OCI-LY7 (cell line): Measurements from ENCODE around the gene SPATA6L. TPM values are rescaled to one million over a fixed set of nuclear protein-coding genes. Genes with fewer than 3 reads are reported as not detected.

Experiments
- BruUV-seq: library from RNA; stranded (reverse); fragments of 400-500 nt; replicated peaks from 2 replicates; lab custom pipeline; 2021; lab: Mats Ljungman, UMichigan
- CTCF ChIA-PET: fragments of 300-600 bp; sonication (Branson Sonifier 250); formaldehyde crosslinking; loops from one replicate; lab custom pipeline; 2022; ENCODE audit warnings: antibody characterized with exemption; ENCODE audit not compliant: unreplicated experiment; lab: Charles Lee
- POLR2A ChIA-PET: fragments of 300-600 bp; sonication (Branson Sonifier 250); formaldehyde crosslinking; loops from one replicate; lab custom pipeline; 2022; ENCODE audit warnings: antibody characterized with exemption; lab: Charles Lee
- DNase-seq: peaks from one replicate; pipeline ENCODE4 v3.0.0-alpha.2; 2015; ENCODE audit warnings: low spot score
- H2AFZ ChIP-seq: fragments of 200-600 bp; sonication (generic), shearing (Covaris generic); 2 replicates; pipeline ENCODE4 v1.6.1; 2014; ENCODE audit warnings: mild to moderate bottlenecking, antibody characterized with exemption, low read length, moderate library complexity
- H3K27ac ChIP-seq: fragments of 200-600 bp; sonication (generic); 2 replicates; pipeline ENCODE4 v1.5.1; 2014; ENCODE audit warnings: mixed run types, low read depth, mild to moderate bottlenecking, moderate library complexity, low read length, inconsistent platforms; ENCODE audit not compliant: poor library complexity, severe bottlenecking
- H3K36me3 ChIP-seq: fragments of 200-600 bp; sonication (generic); 2 replicates; pipeline ENCODE4 v1.6.1; 2014; ENCODE audit warnings: mild to moderate bottlenecking, antibody characterized with exemption, low read length, moderate library complexity, mixed read lengths; ENCODE audit not compliant: insufficient read depth
- H3K4me1 ChIP-seq: fragments of 200-600 bp; sonication (generic); 2 replicates; pipeline ENCODE4 v1.5.1; 2014; ENCODE audit warnings: mild to moderate bottlenecking, low read length; ENCODE audit not compliant: insufficient read depth, poor library complexity, severe bottlenecking
- H3K4me2 ChIP-seq: fragments of 200-600 bp; sonication (generic); 2 replicates; pipeline ENCODE4 v1.6.1; 2014; ENCODE audit warnings: mild to moderate bottlenecking, low read length
- H3K4me3 ChIP-seq: fragments of 200-600 bp; sonication (generic); 2 replicates; pipeline ENCODE4 v1.5.1; 2014; ENCODE audit warnings: mild to moderate bottlenecking, low read depth, low read length; ENCODE audit not compliant: poor library complexity, severe bottlenecking
- H3K79me2 ChIP-seq: fragments of 200-600 bp; sonication (generic); 2 replicates; pipeline ENCODE4 v1.6.1; 2016; ENCODE audit warnings: low read depth, mild to moderate bottlenecking, low read length, moderate library complexity, mixed read lengths; ENCODE audit not compliant: insufficient read depth
- H3K9me2 ChIP-seq: fragments of 200-600 bp; sonication (generic); 2 replicates; pipeline ENCODE4 v1.6.1; 2016; ENCODE audit warnings: mild to moderate bottlenecking, low read length, mixed read lengths; ENCODE audit not compliant: insufficient read depth
- H3K9me3 ChIP-seq: fragments of 200-600 bp; sonication (generic); 2 replicates; pipeline ENCODE4 v1.6.1; 2014; ENCODE audit warnings: mild to moderate bottlenecking, mixed run types, low read length, mixed read lengths
- H4K20me1 ChIP-seq: fragments of 200-600 bp; sonication (generic); 2 replicates; pipeline ENCODE4 v1.6.1; 2014; ENCODE audit warnings: mild to moderate bottlenecking, antibody characterized with exemption, low read length, moderate library complexity, mixed read lengths; ENCODE audit not compliant: insufficient read depth
- EZH2phosphoT487 ChIP-seq: fragments of 200-600 bp; sonication (generic); IDR thresholded peaks from 2 replicates; pipeline ENCODE4 v1.6.1; 2018; ENCODE audit warnings: low read depth, borderline replicate concordance, mild to moderate bottlenecking, mixed run types, antibody characterized with exemption, low read length, moderate library complexity, mixed read lengths
- intact Hi-C: fragments of 100-400 bp; cut with micrococcal nuclease; formaldehyde crosslinking; loops from one replicate; pipeline ENCODE4 v1.10.0; 2022; ENCODE audit not compliant: unreplicated experiment
- total RNA-seq, 2 experiments: library from RNA; depleted of rRNA in 1 of 2; stranded (reverse); fragments of >200 nt in 1 of 2; shearing (Covaris generic) in 1 of 2; gene quantifications; 2 replicates each; pipeline ENCODE4 v1.2.3, GENCODE V29; 2014 to 2022
- TF ChIP-seq, protein P1 (sequence below): fragments of 200-600 bp; sonication (generic); conservative IDR thresholded peaks from 2 replicates; pipeline ENCODE4 v1.5.1; 2014; ENCODE audit warnings: mild to moderate bottlenecking, antibody characterized with exemption, low read length, moderate library complexity, mixed read lengths

Gene SPATA6L
- total RNA-seq, 2 experiments from 2014 or later = 0.49 TPM; not detected in 1

DNA sequence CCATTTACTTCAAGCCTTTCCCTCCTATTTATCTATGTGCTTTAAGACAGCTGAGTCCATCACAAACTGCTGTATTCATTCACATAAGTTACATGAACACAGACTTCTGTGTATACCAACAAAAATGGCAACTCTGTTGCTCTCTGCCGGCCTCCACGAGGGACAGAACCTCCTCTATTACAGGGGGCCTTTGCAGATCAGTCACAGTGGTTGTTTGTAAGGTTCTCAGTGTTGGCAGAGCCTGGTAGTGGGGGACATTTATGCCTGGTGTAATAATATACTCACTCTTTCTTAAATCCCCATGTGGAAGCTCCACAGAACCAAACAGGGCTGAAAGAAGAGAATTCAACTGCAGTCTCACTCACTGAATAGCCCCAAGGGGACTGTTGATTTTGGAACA, 99.5 kb downstream of the SPATA6L start:
- no peaks in the 10 kb centered on the region for H4K20me1 ChIP-seq
- H3K79me2 ChIP-seq = no peaks in the 10 kb centered on the region
- ChIA-PET POLR2A (interaction anchor here (0.7 kb wide), 1 partner anchor 12 kb away, joined by 3 read pairs; no protein-coding TSS in a partner anchor), CTCF (no interaction called here)
- H3K4me3 ChIP-seq = no peak overlapping the region
- H3K27ac ChIP-seq = no peak overlapping the region
- H3K36me3 ChIP-seq = no peaks in the 10 kb centered on the region
- DNase-seq = no peak
- intact Hi-C loops = no loop called here
- H2AFZ ChIP-seq = no peak overlapping the region
- H3K9me3 ChIP-seq = no peaks in the 10 kb centered on the region
- H3K9me2 ChIP-seq = no peaks in the 10 kb centered on the region
- no peaks in the 10 kb centered on the region for H3K4me1 ChIP-seq
- no peak overlapping the region for H3K4me2 ChIP-seq
- no TSS peak for BruUV-seq
- TF ChIP-seq, protein P1, sequence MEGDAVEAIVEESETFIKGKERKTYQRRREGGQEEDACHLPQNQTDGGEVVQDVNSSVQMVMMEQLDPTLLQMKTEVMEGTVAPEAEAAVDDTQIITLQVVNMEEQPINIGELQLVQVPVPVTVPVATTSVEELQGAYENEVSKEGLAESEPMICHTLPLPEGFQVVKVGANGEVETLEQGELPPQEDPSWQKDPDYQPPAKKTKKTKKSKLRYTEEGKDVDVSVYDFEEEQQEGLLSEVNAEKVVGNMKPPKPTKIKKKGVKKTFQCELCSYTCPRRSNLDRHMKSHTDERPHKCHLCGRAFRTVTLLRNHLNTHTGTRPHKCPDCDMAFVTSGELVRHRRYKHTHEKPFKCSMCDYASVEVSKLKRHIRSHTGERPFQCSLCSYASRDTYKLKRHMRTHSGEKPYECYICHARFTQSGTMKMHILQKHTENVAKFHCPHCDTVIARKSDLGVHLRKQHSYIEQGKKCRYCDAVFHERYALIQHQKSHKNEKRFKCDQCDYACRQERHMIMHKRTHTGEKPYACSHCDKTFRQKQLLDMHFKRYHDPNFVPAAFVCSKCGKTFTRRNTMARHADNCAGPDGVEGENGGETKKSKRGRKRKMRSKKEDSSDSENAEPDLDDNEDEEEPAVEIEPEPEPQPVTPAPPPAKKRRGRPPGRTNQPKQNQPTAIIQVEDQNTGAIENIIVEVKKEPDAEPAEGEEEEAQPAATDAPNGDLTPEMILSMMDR = no peak
- no peak for TF ChIP-seq EZH2phosphoT487

DNA sequence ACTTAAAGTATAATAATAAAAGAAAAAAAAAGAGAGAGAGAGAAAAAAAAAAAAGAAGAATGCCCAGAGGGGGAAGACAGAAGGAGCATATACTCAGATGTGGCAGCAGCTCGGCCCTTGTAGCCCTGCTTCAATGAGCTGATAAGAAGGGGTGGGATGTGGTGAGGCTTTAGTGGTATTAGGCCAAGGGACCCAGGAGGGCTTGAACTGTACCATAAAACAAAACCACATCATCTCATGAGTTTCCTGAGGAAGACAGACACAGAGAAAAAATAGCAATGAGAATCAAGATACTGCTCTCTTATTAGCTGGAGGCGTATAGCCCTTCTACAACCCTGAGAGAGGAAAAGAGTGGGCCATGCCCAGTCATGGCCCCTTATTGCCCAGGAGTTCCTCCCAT, 103.2 kb downstream of the SPATA6L start:
- Histone ChIP-seq H4K20me1 (no peaks in the 10 kb centered on the region), H3K9me2 (no peaks in the 10 kb centered on the region), H3K4me2 (no peak overlapping the region), H3K27ac (no peak overlapping the region), H3K4me3 (no peak overlapping the region), H2AFZ (no peak overlapping the region), H3K36me3 (no peaks in the 10 kb centered on the region), H3K4me1 (no peaks in the 10 kb centered on the region), H3K9me3 (no peaks in the 10 kb centered on the region), H3K79me2 (no peaks in the 10 kb centered on the region)
- ChIA-PET POLR2A (no interaction called here), CTCF (no interaction called here)
- TF ChIP-seq, protein P1 = no peak
- TF ChIP-seq EZH2phosphoT487 = no peak
- intact Hi-C loops = no loop called here
- no TSS peak for BruUV-seq
- DNase-seq = no peak

- Histone ChIP-seq H2AFZ (no peak overlapping the region), H4K20me1 (no peaks in the 10 kb centered on the region), H3K9me3 (no peaks in the 10 kb centered on the region), H3K4me1 (no peaks in the 10 kb centered on the region), H3K79me2 (no peaks in the 10 kb centered on the region), H3K36me3 (no peaks in the 10 kb centered on the region), H3K4me2 (peak overlapping the region; percentile 29; the same call in 1 of the 2 replicates), H3K9me2 (no peaks in the 10 kb centered on the region), H3K27ac (no peak overlapping the region), H3K4me3 (no peak overlapping the region)
- intact Hi-C loops = no loop called here
- POLR2A ChIA-PET = interaction anchor here (0.5 to 0.7 kb wide), 3 partner anchors 29 to 94 kb away, joined by 3 to 4 read pairs (median 3); no protein-coding TSS in a partner anchor
- DNase-seq = no peak
- TF ChIP-seq, protein P1 = no peak
- TF ChIP-seq EZH2phosphoT487 = no peak
- CTCF ChIA-PET = no interaction called here
- no TSS peak for BruUV-seq
Observed at GRCh38 chr9:4559261-4560182, 106.8 kb downstream of the SPATA6L start.
